ENCODE measurements around the gene RPL29.

Gene RPL29

DNA sequence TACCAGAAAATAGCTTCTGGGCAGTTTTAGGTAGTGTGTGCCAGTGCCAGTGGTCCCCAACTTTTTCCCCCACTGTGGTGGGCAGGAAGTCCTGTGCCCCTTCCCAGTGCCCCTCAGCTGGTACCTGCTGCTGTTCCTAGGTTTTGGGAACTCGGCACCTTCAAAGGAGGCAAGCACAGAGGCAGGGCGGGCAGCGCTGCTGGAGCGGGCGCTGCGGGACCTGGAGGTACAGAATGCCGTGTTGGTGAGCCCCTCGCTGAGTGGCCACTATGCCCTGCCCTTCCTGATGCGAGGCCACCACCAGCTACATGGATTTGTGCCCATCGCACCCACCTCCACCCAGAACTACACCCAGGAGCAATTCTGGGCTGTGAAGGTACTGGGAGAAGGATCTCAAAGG lies 15.4 kb downstream of the RPL29 start:
- no peak for DNase-seq

DNA sequence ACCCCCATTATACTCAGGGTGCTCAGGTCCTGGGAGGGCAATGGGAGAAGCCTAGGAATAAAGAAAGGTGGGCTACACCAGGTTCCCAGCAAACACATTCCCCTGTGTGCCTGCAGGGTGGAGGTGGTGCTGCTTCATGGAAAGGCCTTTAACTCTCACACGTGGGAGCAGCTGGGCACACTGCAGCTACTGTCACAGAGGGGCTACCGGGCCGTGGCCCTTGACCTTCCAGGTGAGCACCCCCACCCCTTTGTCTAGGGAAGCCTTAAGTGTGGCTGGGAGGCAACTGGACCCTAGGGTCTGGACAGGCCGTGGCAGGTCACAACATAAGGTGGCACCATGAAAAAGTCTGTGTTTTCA lies 17.6 kb downstream of the RPL29 start:
- DNase-seq, result no peak

DNA sequence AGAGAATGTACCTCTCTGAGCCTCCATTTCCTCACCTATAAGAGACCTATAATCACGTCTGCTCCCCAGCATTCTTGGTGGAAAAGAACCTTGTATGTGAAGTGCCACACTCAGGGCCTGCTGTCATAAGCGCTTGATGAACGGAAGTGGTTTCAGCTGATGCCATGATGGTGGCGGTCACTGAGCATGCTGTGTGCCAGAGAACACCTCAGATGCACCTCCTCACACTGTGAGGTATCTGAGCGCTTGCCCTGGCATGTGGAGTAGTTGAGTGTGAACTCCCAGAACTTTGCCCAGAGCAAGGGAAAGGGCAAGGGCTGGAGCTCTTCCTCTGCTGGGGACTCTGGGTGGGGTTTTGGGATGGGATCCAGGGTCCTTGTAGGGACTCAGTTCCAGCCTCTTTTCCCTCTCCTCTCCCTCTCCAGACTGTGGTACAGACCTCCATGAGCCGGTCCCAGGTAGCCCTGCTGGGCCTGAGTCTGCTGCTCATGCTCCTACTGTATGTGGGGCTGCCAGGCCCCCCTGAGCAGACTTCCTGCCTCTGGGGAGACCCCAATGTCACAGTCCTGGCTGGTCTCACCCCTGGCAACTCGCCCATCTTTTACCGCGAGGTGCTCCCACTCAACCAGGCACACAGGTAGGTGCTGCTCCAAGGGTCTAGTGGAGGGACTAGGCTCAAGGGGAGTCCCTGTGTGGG lies 18.1 kb downstream of the RPL29 start:
- DNase-seq, result no peak

DNA sequence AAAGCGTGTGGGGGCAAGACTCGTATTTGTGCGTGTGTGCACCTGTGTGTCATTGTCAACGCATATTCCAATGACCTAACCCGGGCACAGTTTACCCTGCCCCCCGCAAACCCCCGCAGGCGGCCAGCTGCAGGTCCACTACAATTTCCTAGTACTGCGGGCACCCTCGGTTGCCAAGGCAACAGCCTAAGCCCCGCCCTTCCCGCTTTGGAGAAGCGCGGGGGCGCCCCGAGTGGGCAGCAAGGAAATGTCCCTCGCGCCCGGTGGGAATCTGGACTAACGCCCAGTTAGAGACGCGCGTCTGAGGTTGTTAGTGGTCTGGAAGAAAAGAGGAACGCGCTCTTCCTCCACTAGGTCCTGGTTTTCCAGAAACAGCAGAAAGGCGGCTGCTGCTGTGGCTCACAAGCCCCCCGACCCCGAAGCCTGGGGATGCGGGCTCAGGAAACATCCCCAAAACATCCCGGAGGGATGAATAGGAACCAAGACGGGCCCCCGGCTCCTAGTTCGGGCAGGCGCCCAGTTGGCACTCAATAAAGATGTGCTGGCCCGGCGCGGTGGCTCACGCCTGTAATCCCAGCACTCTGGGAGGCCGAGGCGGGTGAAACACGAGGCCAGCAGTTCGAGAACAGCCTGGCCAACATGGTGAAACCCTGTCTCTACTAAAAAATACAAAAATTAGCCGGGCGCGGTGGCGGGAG lies 19.7 kb downstream of the RPL29 start:
- DNase-seq, result peak; percentile 90

DNA sequence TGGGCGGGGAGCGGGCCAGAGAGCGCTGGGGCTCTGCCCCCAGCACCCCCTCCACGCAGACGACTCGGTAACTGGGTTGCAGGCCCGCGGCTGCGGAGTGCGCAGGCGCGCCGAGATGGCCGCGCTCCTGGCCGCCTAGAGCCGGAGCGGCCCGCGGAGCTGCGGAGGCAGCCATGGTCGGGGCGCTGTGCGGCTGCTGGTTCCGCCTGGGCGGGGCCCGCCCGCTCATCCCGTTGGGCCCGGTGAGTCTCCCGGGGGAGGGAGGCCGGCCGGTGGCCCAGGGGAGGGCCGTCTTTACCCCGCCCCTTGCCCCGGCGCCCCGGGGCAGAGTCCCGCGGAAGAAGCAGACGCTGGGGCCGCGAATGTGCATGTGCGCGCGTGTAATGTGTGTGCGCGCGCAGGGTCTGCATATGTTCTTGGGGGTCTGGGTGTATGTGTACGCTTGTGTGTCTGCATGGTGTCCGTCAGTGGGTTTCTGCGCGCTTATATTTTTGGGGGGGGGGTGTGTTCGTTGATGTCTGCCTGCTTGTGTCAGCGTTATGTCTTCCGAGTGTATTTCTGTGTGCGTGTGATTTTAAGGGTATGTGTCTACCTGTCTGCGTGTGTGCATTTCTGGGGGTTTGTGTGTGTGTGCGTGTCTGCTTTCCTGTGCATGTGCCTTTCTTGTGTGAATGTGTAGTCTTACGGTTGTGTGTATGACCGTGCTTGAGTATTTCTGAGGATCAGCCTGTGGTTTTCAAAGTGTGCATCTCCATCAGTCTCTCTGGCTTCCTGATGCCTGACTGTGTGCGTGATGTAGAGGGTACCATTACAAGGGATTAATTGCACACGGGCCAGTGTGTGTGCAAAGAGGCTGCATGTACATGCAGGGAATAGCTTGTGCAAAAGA lies 20.5 kb downstream of the RPL29 start, which contains the start of gene ABHD14A:
Gene ABHD14A, plus strand, starts transcription at position 102 of the 889 bp plus-strand sequence. Its CDS starts 72 bp downstream, at position 174.
- peak; percentile 90 for DNase-seq

DNA sequence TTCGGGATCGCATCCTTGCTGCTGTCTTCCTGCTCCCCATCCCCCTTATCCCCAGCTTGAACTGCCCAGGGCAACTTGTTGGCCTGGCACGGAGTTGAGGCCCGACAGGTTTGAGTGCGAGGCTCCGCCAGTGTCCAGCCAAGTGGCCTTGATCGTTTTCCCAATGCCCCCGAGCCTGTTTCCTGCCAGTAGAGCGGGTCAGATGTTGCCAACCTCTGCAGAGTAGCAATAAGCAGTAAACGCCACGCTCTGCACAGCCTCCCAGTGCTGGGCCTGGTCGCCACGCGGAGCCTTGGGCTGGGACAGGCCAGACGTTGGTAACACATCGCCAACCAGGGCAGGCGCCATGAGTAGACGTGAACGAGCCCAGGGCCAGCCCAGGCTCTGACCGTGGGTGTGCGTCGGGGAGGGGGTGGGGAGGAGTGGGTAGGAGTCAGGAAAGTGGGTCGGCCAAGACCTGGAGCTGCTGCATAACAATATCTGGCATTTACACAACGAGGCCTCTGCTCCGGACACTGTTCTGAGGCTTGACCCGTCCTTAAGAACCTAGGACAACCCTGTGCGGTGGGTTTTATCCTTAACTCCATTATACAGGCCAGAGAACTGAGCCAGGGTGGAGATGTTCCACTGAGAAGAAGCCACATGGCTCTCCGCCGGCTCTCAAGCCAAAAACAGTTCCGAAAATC lies 21.3 kb downstream of the RPL29 start:
- DNase-seq, result no peak

DNA sequence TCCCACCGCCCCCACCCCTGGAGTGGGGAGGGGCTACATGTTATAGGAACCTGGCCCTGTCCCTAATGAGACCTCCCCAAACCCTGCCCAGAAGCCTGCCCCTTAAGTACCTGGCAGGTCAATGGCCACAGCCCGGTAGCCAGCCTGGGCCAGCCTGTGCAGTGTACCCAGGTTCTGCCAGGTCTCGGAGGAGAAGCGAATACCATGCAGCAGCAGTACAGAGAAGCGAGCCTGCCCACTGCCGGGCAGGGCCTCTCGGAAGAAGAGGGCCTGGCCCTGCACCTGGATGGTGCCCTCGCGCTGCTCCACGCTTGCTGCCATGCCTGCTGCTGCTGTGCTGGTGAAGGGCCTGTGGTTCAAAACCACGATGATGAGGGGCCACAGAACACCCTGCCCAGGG lies 24.3 kb downstream of the RPL29 start:
- no peak for DNase-seq

DNA sequence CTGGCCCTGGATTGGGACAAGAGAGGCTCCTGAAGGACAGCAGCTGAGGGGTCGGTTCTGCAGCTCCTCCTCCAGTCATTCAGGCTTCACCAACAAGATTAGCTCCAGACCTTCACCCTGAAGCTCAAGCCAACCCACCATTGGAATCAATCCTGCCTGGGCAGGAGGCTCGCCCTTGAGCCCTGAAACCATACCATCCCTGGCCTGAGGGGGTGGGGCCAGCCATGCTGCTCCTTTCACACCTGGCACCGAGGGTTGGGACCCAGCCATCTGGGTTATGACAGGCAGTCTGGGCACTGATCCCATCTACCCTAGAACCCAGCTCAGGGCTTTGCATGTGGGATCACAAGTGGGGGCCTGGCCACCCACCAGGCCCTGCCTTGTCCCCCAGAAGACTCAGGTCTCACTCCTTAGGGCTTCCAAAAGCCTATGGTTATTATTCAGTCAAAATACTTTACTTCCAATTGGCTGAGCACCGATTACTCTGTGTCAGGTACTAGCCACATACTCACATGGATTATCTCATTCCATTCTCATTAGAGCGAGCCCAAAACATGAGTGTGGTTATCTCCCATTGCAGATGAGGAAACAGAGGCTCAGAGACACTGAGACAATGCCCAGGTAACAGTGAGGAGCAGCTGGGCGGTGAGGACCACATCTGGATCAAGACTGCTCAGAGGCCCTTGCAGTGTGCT lies 24.9 kb downstream of the RPL29 start:
- DNase-seq, result no peak

DNA sequence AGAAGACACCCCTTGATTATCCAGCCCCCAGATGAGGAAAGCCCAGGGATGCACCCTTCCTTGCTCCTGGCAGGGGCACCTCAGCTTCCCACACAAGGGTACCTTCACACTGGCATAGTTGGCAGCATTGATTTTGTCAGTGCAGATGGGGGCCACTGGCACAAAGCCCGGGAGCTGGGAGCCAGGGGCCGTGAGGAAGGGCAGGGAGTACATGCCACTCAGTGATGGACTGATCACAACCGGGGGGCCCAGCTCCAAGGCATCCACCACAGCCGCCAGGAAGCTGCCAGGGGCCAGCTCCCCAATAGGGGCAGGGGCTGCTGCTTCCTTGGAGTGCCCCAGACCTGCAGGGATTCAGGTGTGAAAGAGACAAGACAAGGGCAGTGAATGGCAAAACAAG lies 25.9 kb downstream of the RPL29 start:
- DNase-seq, result no peak

DNA sequence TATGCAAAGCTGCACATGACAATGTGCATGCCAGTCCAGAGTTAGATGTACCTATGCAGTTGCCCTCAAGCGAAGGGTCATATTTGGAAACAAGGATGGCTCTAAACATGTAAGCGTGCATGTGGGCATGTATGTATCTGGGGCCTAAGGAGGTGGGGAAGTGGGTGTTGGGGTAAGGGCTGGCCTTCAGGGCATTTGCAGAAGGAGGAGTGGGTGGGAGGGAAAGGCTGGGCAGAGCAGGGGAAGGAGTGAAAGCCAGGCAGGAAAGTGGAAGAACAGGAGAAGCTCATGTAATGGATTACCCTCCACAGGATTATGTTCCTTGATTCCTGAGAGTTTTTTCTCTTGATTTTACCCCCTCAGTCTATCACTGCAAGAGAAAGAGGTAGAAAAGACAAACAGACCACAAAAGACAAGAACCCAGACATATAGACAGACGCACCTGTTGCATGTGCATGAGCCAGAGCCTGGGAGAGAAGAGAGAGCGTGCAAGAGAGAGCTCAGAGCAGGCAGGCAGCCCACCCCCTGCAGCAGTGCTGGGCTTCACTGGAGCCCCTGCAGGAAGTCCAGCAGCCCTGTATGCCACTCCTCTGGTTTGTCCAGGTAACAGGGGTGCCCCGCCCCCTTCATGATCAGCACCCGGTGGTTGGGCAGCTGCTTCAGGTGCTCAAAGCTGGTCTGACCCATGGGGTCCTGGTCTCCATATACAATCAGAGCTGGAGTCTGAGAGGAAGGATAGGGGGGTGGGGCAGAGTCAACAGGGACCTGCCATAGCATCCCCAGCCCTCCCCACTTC lies 26.6 kb downstream of the RPL29 start:
- DNase-seq, result peak; percentile 25

DNA sequence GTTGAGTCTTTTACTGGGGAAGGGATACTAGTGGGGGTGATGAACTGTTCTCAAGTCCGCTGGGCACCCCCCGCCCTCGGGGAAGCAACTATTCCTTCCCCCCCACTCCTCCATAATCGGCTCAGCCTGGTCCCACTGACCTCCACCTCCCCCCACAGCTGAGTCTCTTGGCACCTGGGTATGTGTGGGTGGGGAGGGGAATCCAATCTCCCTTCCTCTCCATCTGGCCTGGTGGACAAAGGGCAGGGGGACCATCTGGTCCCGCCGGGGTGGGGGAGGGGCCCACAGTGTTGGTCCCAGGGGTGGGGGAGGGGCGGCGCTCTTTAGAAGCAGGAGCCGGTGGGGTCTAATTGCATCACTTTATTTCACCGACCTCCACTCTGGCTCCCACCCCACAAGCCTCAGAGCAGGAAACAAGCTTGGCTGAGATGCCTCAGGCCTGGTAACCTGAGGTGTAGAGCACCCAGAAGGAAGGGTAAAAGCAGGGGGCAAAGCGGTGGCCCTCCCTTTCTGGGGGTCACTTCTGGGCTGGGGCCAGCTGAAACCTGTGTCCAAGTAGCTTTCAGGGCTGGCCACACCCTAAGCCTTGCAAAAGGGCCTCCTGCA lies 27.4 kb downstream of the RPL29 start:
- DNase-seq, result peak; percentile 86

DNA sequence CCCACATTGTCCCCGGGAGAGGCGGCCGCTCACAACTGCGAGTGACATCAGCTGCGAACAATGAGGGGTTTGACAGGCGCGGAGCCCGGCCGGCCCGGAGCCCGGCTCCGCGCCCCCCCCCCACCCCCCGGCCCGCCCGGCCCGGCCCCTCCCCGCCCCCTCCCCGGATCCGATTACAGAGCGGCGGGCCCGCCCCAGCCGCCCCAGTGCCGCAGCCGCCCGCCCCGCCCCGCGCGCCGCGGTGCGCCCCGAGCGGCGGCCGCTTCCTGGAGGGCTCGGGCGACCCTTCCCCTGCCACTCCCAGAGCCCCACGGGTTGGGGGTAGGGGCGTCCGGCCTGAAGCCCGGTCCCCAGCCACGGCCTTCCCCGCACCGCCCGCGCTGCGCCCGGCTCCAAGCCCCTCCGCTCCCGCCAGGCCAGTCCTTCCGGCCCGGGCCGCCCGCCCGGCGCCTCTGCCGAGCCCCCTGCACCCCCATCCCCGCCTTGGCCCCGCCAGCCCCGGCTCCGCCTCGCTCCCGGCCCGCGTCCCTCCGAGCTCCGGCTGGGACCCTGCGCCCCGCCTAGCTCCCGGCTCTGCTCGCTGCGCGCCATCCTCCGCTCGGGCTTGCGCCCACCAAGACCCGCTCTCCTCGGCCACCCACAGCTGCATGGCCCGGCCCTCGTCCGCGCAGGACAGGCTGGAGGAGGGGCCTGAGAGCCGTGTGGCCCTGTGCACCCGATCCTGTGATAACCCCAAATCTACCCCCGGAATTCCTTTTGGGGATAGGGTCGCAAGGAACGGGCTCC lies 28.1 kb downstream of the RPL29 start, which contains the start of gene PCBP4:
Gene PCBP4, minus strand, starts transcription at position 71 of the 786 bp plus-strand sequence. CDS start 6,214 bp downstream, outside the sequence.
- DNase-seq, result no peak

DNA sequence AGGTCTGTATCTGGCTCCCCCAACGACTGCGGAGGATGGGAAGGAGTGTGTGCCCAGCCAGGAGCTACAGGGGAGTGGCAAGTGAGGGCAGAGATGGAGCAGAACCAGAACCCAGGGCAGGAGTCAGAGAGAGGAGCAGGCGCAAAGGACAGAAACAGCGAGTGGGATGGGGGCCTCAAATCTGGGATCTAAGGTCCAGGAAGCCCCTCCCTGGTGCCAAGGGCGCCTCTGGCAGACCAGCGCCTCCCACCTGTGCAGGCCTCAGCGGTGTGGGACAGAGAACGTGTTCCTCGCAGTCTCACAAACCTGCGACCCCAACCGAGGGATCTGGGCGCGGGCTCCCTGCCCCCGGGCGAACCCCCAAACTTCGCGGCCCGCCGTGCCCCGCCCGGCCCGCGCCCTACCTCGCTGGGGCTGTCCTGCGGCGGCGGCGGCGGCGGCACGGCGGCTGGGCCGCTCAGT lies 28.7 kb downstream of the RPL29 start:
- peak; percentile 45 for DNase-seq

DNA sequence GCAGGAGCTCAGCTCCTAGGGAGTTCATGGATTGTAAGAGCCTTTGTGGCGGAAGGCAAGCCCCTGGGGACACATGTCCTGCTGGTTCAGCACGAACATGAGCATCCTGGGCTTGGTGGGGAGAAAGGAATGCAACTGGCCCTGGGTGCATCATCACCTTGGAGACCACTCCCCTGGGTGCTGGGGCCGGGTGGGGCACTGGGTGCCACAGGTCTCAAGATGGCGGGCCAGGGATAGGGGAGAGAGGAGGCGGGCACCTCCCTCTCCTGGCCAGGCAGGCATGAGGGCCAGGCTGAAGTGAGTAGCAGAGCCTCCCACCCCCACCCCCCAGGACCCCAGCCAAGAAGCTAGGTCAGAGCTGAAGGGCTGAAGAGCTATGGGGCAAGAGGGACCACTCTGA lies 29.2 kb downstream of the RPL29 start:
- peak; percentile 35 for DNase-seq

DNA sequence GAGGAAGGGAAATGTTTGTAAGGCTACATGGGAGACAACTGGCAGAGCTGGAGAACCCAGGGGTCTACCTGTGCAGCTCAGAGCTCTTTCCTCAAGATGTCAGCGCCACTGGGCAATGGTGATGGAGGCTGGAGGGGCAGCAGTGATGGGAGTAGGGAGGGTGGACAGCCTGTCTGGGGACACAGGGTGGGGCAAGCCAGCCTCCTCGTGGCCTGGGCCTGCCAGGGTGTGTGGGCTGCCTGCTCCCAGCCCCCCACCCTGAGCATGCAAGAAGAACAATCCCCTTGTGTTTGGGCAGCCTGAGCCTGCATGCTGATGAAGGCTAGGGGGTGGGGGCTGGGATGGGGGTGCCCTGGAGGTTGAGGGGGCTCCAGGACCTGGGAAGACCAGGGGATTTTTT lies 29.7 kb downstream of the RPL29 start:
- DNase-seq, result no peak

DNA sequence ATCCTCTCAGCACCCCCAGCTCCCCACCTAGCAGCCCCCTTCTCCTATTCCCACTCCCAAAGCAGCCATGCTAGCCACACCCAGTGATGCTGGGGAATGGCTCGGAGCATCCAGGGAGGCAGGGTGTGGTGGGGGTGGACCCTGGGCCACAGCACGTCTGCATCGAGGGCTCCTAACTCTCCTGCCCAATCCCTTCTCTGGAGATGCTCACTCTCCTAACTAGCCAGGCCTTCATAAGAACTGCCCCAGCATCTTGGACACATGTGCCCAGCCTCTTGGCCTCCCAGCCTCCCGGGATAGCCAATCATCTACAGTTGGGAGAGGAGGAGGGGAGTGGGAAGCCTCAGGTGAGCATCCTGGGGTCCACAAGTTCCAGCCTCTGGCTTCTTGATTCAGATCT lies 31.2 kb downstream of the RPL29 start:
- no peak for DNase-seq

DNA sequence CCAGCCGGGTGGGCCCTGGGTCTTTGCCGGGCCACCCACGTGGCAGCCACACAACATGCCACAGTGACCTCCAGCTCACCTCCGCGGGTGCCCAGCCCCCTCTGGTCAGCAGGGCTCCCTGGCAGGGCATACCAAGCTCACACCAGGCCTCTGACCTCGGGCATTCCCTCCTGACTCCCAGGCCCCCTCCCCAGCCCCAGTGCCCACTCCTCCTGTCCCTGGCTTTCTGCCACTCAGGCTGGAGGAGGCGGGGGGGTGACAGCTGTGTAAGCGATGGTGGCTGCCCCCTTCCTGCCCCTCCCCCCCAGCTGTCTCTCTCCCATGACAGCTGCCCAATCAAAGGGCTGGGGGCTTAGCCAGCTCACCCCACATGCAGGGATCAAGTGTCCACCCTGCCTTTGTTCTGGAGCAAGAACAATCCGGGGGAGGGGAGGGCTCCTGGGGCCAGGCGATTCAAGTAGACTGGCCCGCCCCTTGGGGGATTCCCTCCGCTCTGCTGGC lies 31.7 kb downstream of the RPL29 start:
- DNase-seq, result peak; percentile 78

DNA sequence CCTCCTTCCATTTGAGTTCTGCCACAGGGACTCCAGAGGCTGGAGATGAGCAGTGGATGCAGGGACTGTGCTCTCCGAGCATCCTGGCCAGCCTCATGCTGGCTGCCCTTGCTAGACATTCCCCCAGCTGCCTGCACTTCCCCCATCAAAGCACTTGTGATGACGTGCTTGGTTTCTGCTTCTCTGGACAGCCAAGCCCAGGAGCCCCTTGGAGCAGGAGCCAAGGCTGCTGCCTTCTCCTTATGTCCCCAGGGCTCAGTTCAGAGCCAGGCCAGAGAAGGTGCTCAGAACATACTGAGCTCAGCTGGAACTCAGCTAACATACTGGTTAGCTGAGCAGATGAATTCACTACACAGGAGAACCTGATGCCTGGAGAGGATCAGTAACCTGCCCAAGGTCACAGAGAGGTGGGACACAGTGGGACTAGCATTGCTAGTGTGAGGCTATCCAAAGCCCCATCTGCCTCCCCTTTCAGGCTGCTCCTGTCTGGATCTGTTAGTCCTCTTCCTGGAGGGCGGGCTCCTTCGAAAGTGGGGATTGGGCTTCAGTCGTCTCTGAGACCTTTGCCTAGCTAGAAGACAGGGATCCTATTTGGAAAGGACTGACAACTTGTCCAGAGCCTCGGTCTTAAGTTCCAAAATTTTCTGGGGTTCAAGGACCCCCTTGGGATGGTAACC lies 32.7 kb downstream of the RPL29 start:
- peak; percentile 55 for DNase-seq
